Stimulated activated naive CD4-positive, alpha-beta T cell (primary cell): ENCODE results near the gene GRIK2.

Experiments used
- DNase-seq, 6 experiments: peaks; one replicate each; lab custom pipeline; 2025; lab: John Stamatoyannopoulos, UW

Gene GRIK2

GRCh38 chr6:101400326-101401135 lies 7.0 kb downstream of the GRIK2 start:
- DNase-seq = no peak

DNA sequence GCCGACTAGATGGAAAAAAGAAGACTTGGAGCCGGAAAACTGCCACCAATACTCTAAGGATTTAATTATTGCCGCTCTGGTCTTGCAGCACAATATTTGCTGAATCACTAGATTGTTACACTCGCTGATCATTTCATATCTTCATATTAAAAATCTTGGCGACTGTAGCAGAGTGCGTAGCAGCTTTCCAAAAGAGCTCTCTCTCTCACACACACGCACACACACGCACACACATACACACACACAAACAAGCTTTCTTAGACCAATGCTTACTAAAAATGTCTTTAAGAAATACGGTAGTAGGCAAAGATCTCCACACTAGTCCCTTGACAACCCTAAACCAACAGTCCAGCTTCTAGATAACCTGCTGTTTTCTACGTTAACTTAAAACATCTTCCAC lies 7.7 kb downstream of the GRIK2 start:
- no peak for DNase-seq

- no peak for DNase-seq
Measured at GRCh38 chr6:101401792-101402621, 8.5 kb downstream of the GRIK2 start.

DNA sequence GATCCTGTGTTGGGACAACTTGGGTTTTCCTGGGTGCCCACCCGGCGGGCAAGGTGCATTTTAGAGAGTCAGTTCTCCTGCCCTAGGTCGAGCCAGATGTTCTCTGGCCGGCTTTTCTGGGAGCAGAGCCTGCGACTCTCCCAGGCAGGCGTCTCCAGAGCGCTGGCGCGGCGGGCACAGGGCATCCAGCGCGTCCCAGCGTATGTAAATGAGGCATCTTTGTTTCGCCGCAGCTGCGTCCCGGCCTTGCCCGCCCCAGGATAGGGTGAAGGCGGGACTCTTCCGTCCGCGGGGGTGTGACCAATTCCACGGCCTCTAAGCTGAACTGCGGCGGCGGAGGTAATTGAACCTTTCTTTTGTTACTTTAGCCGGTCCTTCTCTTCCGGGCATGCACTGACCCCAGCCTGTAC lies 9.1 kb downstream of the GRIK2 start:
- DNase-seq = no peak

DNA sequence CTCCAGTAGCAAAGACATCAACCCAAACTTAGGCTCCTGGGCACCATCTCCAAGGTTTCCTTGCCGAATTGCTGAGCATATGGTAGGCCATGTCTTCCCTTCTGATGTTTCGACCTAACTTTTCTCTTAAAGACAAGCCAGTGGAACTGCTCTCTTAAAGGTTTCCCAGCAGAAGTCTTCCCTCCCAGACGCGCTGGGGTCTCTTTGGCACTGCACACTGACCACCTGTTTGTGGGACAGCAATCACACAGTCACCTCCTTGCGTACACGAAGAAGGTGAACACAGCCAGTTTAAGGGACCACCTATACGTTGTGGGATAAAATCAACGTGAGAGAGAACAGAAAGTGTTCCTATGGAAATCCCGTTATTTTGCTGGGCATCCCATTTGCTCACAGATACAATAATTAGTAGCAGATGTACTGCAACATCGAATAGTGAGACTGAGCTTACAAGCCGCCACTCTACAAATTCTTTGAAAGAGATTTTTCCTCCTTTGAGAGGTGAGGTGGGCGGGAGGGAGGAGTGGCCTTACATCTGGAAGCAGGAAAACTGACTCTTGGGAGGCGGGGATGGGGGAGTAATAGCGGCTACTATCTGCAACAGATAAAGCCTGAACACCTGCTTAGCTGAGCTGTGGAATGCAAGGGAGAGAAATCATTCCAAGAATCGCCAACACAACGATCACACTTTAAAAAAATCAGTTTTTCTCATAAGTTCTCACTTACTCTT lies 9.9 kb downstream of the GRIK2 start:
- DNase-seq = no peak

GRCh38 chr6:101404775-101405174 lies 11.3 kb downstream of the GRIK2 start:
- no peak for DNase-seq

GRCh38 chr6:101413773-101414172 lies 20.3 kb downstream of the GRIK2 start:
- DNase-seq = no peak

- no peak for DNase-seq
Measured at GRCh38 chr6:101417900-101418299, 24.4 kb downstream of the GRIK2 start.

DNA sequence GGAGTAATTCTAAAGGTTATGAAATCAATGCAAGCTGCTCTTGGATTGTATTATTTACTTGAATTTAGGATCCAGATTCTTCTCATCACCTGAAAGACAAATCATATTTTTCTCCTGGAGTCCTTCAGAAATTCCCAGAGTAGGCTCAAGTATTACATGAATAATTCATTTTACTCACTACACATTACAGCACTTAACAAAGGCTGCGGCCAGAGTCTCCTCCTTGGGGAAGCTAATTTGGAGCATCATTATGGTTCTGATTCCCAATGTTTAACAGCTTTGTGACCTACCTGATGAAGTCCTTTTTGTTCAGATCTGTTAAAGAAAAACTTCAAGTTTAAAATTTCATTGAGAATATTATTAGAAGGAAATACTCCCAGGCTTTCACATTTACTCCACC lies 28.7 kb downstream of the GRIK2 start:
- DNase-seq = no peak

DNA sequence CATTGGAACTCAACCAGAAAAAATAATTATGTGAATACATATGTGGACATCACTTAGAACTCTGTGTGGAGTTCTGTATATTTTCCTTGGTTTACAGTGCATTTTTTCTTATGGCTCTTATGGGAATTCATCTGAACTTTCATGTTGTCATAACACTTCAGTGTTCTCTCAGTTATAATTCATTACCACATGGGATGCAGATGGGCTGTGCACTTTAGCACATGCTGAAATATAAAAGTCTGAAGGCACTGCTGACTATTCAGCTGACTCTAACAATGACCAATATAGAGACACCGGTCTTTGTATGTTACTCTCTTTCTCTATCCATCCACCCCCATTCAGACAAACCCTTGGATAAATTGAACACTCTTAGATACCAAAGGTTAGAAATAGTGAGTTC lies 29.3 kb downstream of the GRIK2 start:
- DNase-seq = no peak

DNA sequence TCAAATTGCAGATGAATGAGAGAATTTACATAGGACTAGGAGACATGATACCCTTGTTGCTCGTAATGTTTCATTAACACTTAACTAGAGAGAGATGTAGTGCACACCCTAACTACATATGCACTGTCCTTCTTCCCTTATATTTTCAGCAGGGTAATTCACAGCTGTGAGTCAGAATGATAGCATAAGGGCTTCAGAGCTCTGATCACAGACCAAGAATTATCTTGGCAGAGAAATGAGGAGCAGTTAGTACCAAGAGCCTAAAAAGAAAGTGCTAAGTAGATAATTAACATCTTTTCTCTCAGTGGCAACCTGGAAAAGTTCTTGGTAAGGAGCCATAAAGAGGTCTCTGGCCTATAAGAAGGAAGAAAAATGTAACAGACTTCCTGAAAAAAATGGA lies 35.8 kb downstream of the GRIK2 start:
- DNase-seq = no peak

GRCh38 chr6:101429845-101430244 lies 36.3 kb downstream of the GRIK2 start:
- no peak for DNase-seq

DNA sequence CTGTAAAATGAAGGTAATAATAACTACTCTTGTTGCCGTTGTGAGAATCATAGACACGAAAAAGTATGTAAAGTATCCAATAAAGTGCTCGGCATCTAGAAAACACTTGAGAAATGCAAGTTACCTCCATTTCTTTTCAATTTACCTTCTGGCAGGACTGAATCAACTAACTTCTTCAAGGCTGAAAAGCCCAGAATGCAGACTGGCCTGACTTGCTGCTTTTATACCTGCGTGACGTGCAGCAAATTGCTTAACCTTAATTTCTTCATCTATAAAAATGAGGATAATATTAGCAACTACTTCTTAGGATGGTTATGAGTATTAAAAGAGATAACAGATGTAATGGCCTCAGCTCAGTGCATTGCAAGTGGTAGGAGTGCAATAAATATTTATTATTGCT lies 39.6 kb downstream of the GRIK2 start:
- no peak for DNase-seq

- no peak for DNase-seq
Measured at GRCh38 chr6:101434601-101435000, 41.1 kb downstream of the GRIK2 start.

- DNase-seq = no peak
Measured at GRCh38 chr6:101435038-101435437, 41.5 kb downstream of the GRIK2 start.

GRCh38 chr6:101439790-101440189 lies 46.3 kb downstream of the GRIK2 start:
- no peak for DNase-seq

GRCh38 chr6:101443315-101443714 lies 49.8 kb downstream of the GRIK2 start:
- no peak for DNase-seq

- DNase-seq = no peak
Measured at GRCh38 chr6:101444717-101445116, 51.2 kb downstream of the GRIK2 start.

- no peak for DNase-seq
Measured at GRCh38 chr6:101445527-101445926, 52.0 kb downstream of the GRIK2 start.

DNA sequence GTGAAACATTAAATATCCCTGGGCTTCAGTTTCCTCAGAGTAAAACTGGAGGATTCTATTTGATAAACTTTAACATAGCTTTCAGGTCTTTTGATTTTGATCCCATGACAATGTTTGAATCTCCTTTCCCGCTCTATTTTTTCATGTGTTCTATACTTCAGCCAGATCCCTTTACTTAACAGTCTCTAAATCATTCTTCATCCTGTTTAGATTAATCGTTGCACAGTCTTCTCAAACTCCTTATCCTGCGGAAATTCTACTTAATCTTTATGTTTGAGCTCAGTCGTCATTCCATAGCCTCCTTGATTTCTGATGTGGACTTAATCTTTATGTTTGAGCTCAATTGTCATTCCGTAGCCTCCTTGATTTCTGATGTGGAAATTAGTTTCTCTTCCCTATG lies 57.4 kb downstream of the GRIK2 start:
- no peak for DNase-seq

- no peak for DNase-seq
Measured at GRCh38 chr6:101451981-101452380, 58.5 kb downstream of the GRIK2 start.

DNA sequence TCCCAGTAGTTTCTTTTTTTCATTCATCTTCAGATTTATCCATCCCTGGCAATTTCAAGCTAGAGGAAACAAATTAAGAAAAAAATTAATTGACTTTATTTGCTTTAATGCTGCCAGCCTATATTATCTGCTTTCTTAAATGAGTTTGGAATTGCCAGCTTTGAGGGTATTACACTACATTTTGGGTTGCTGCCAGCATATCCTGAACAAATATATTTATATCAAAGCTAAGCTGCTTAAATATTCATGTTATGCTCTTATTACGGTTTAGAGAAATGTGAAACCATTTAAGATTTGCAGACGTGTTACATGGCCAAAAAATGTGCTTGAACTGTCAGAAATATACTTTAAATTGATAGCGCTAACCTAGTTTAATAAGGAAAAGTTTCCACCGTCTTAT lies 59.7 kb downstream of the GRIK2 start:
- no peak for DNase-seq
